Ascending aorta (tissue), 2 donors: ENCODE data around the gene PPCDC. TPM values are rescaled to one million over a fixed set of nuclear protein-coding genes. Genes with fewer than 3 reads are reported as not detected.
A peak's percentile ranks its signal among the peaks of the same experiment; 100 is the strongest.

ENCODE experiments used
- DNase-seq, 2 donors: peaks; one replicate each; pipeline ENCODE4 v3.0.0-alpha.2; 2019; ENCODE audit warnings: low spot score in 2 of 2
- H3K27ac ChIP-seq, 2 donors: fragments of 200-600 bp; sonication (generic); one replicate each; pipeline ENCODE4 v1.5.1; 2016 to 2017; ENCODE audit warnings: mild to moderate bottlenecking in 1 of 2
- H3K27me3 ChIP-seq: fragments of 200-600 bp; sonication (generic); one replicate; pipeline ENCODE4 v1.5.1; 2017
- H3K36me3 ChIP-seq, 2 donors: fragments of 200-600 bp; sonication (generic); one replicate each; pipeline ENCODE4 v1.5.1; 2016
- H3K4me1 ChIP-seq, 2 donors: fragments of 200-600 bp; sonication (generic); one replicate each; pipeline ENCODE4 v1.5.1; 2016 to 2017; ENCODE audit warnings: mild to moderate bottlenecking in 1 of 2
- H3K4me3 ChIP-seq, 2 donors: fragments of 200-600 bp; sonication (generic); one replicate each; pipeline ENCODE4 v1.5.1; 2016 to 2017; ENCODE audit warnings: mild to moderate bottlenecking in 1 of 2
- H3K9me3 ChIP-seq, 2 donors: fragments of 200-600 bp; sonication (generic); one replicate each; pipeline ENCODE4 v1.5.1; 2016
- intact Hi-C: fragments of 100-400 bp; cut with DNase I; formaldehyde crosslinking; loops from one replicate; pipeline ENCODE4 v1.15.1; 2023
- total RNA-seq: library from RNA; depleted of rRNA; stranded (reverse); fragments of >200 nt; gene quantifications from one replicate; pipeline ENCODE4 v1.1.0, GENCODE V29; 2016
- TF ChIP-seq, protein P1 (sequence below), 3 experiments: fragments of 200-600 bp in 2 of 3; fragments of 450-650 bp in 1 of 3; sonication (generic) in 2 of 3; IDR thresholded peaks; one replicate each; pipeline ENCODE4 v1.5.1; 2016 to 2019; ENCODE audit warnings: antibody characterized with exemption in 3 of 3, mild to moderate bottlenecking in 1 of 3, moderate library complexity in 1 of 3

Gene PPCDC
- total RNA-seq, 1 donor from 2014 or later, result 8.9 TPM

- TF ChIP-seq, protein P1, sequence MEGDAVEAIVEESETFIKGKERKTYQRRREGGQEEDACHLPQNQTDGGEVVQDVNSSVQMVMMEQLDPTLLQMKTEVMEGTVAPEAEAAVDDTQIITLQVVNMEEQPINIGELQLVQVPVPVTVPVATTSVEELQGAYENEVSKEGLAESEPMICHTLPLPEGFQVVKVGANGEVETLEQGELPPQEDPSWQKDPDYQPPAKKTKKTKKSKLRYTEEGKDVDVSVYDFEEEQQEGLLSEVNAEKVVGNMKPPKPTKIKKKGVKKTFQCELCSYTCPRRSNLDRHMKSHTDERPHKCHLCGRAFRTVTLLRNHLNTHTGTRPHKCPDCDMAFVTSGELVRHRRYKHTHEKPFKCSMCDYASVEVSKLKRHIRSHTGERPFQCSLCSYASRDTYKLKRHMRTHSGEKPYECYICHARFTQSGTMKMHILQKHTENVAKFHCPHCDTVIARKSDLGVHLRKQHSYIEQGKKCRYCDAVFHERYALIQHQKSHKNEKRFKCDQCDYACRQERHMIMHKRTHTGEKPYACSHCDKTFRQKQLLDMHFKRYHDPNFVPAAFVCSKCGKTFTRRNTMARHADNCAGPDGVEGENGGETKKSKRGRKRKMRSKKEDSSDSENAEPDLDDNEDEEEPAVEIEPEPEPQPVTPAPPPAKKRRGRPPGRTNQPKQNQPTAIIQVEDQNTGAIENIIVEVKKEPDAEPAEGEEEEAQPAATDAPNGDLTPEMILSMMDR (IDR thresholded peaks at IDR 0.05), result no peak
- no peak for DNase-seq
- H3K36me3 ChIP-seq, result no peaks in the 10 kb centered on the region
- intact Hi-C loops, result no loop called here
- peak overlapping the region in 1 of 2 donors; percentile 19 for H3K27ac ChIP-seq
- H3K4me3 ChIP-seq, result no peak overlapping the region
- H3K9me3 ChIP-seq, result no peaks in the 10 kb centered on the region
- H3K4me1 ChIP-seq, result peaks cover 0 to 33% of the 10 kb centered on the region in 2 donors
- no peaks in the 10 kb centered on the region for H3K27me3 ChIP-seq
Measured at GRCh38 chr15:75063338-75063737, 39.9 kb downstream of the PPCDC start.

DNA sequence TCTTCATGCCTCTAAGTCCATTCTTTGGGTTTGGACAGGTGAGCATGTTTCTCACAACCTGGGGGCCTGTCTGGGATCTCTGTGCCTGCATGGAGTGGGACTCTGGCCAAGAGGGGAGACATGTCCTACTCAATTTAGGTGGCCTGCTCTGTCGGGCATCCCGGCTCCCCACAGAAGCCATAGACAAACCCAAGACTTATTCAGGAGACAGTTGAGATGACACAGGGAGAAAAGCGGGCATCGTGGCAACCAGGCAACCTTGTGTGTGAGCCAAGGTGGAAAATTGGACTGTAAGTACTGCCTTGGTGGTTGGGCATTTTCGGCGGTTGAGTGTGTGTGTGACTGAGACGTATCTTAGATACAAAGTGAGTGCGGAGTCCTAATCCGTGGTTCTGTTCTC lies 40.5 kb downstream of the PPCDC start:
- H3K4me1 ChIP-seq, result peaks cover 0 to 33% of the 10 kb centered on the region in 2 donors
- TF ChIP-seq, protein P1 (IDR thresholded peaks at IDR 0.05), result no peak
- H3K27ac ChIP-seq, result peak overlapping the region; percentile 74 to 77
- no peaks in the 10 kb centered on the region for H3K9me3 ChIP-seq
- H3K4me3 ChIP-seq, result no peak overlapping the region
- H3K36me3 ChIP-seq, result no peaks in the 10 kb centered on the region
- intact Hi-C loops, result no loop called here
- H3K27me3 ChIP-seq, result no peaks in the 10 kb centered on the region
- no peak for DNase-seq

GRCh38 chr15:75064846-75065245 lies 41.5 kb downstream of the PPCDC start:
- H3K27me3 ChIP-seq, result no peaks in the 10 kb centered on the region
- intact Hi-C loops, result no loop called here
- peak overlapping the region; percentile 74 to 77 for H3K27ac ChIP-seq
- DNase-seq, result no peak
- peaks cover 0 to 33% of the 10 kb centered on the region in 2 donors for H3K4me1 ChIP-seq
- TF ChIP-seq, protein P1 (IDR thresholded peaks at IDR 0.05), result no peak
- H3K4me3 ChIP-seq, result no peak overlapping the region
- no peaks in the 10 kb centered on the region for H3K9me3 ChIP-seq
- no peaks in the 10 kb centered on the region for H3K36me3 ChIP-seq

GRCh38 chr15:75065467-75065850 lies 42.1 kb downstream of the PPCDC start:
- DNase-seq, result no peak
- Histone ChIP-seq H3K4me3 (no peak overlapping the region), H3K4me1 (peaks cover 0 to 33% of the 10 kb centered on the region in 2 donors), H3K27ac (peak overlapping the region; percentile 74 to 77), H3K36me3 (no peaks in the 10 kb centered on the region), H3K27me3 (no peaks in the 10 kb centered on the region), H3K9me3 (no peaks in the 10 kb centered on the region)
- TF ChIP-seq, protein P1 (IDR thresholded peaks at IDR 0.05), result no peak
- intact Hi-C loops, result no loop called here

DNA sequence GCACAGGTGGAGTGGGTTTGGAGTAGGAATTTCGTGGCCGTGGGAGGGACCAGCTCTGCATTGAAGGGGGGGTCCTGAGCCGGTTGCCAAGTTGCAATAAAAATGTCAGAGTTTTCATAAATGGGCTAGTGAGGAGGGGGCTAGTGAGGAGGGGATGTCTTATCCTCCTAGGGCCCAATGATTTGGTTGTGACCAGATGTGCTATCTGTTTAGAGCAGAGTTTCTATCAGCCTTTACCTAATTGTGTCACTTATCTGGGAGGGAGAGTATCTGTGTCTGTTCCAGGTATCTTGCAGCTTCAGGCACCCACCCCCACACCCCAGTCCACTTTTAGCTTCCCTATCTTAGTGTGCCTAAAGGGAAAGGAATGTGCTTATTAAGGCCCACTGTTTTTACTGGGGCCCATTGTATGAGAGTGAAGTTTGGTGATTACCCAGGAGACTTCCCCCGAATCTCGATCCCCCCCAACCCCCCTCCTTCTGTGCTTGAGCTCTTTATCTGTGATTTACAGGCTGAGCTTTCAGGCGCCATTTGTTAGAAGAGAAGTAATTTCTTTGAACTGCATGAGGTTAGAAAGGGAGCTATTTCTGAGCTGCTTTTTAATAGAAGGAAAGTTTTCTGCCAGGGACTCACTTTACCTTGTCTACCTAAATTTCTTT lies 42.6 kb downstream of the PPCDC start:
- TF ChIP-seq, protein P1 (IDR thresholded peaks at IDR 0.05), result no peak
- no peaks in the 10 kb centered on the region for H3K36me3 ChIP-seq
- no peak overlapping the region for H3K4me3 ChIP-seq
- intact Hi-C loops, result loop anchor here (2.0 kb wide), 1 partner anchor 23 kb away; no protein-coding TSS in a partner anchor
- no peaks in the 10 kb centered on the region for H3K27me3 ChIP-seq
- no peaks in the 10 kb centered on the region for H3K9me3 ChIP-seq
- DNase-seq, result no peak
- H3K4me1 ChIP-seq, result peaks cover 0 to 33% of the 10 kb centered on the region in 2 donors
- H3K27ac ChIP-seq, result peak overlapping the region; percentile 74 to 77
